Mesothelial cell of epicardium (in vitro differentiated cells): ENCODE data around the gene ANKRD24. TPM values are rescaled to one million over a fixed set of nuclear protein-coding genes. Genes with fewer than 3 reads are reported as not detected.
"Not testable (repeated sequence)": the region's sequence is repeated elsewhere in the genome, so short reads cannot be mapped to it uniquely, and the experiment has no call there.

Experiments
- DNase-seq, 2 experiments: peaks; one replicate each; pipeline ENCODE4 v3.0.0; 2021; ENCODE audit warnings: low spot score in 2 of 2; ENCODE audit not compliant: unreplicated experiment in 2 of 2
- H3K27ac Mint-ChIP-seq: 2 replicates; pipeline ENCODE4 v1.8.0; 2021; ENCODE audit warnings: mixed read lengths
- H3K27me3 Mint-ChIP-seq: 2 replicates; pipeline ENCODE4 v1.8.0; 2021; ENCODE audit warnings: low read depth, mixed read lengths
- H3K36me3 Mint-ChIP-seq: 2 replicates; pipeline ENCODE4 v1.8.0; 2021; ENCODE audit warnings: mixed read lengths
- H3K4me1 Mint-ChIP-seq: 2 replicates; pipeline ENCODE4 v1.8.0; 2021; ENCODE audit warnings: mixed read lengths
- H3K4me3 Mint-ChIP-seq: 2 replicates; pipeline ENCODE4 v1.8.0; 2021; ENCODE audit warnings: mild to moderate bottlenecking, moderate library complexity, mixed read lengths
- H3K9me3 Mint-ChIP-seq: 2 replicates; pipeline ENCODE4 v1.8.0; 2021; ENCODE audit warnings: mixed read lengths
- CTCF ChIP-seq: fragments of 200-600 bp; sonication (generic); IDR thresholded peaks from one replicate; pipeline ENCODE4 v1.5.0; 2021; ENCODE audit warnings: antibody characterized with exemption; ENCODE audit not compliant: unreplicated experiment
- total RNA-seq: library from RNA; stranded (reverse); gene quantifications from 3 replicates; pipeline ENCODE4 v1.2.1, GENCODE V29; 2021

Gene ANKRD24
- 0.75 to 0.98 TPM (median 0.86 TPM) in 3 replicates for total RNA-seq

- Mint-ChIP-seq H3K9me3 (no peaks in the 10 kb centered on the region), H3K27ac (peak within 1 kb of the TSS; percentile 96), H3K4me3 (peak within 1 kb of the TSS; percentile 99), H3K4me1 (peaks cover 12% of the 10 kb centered on the region), H3K27me3 (peaks cover 7% of the 10 kb centered on the region), H3K36me3 (peaks cover 8% of the 10 kb centered on the region)
- DNase-seq, result peak; percentile 95 to 98
- TF ChIP-seq CTCF, result no peak
Observed at GRCh38 chr19:4182084-4182810, at the start of gene ANKRD24, which contains the start of gene SIRT6. Gene ANKRD24 (plus strand): TSS chr19:4182689. CDS start chr19:4186426, 3,737 bp downstream. Gene SIRT6 (minus strand): TSS chr19:4182563. CDS start chr19:4182539, 24 bp downstream.

GRCh38 chr19:4134351-4134750, 48.1 kb upstream of the ANKRD24 start:
- H3K4me1 Mint-ChIP-seq, result peaks cover 7% of the 10 kb centered on the region
- DNase-seq, result no peak
- H3K27ac Mint-ChIP-seq, result no peak overlapping the region
- no peak for TF ChIP-seq CTCF
- H3K9me3 Mint-ChIP-seq, result no peaks in the 10 kb centered on the region
- H3K36me3 Mint-ChIP-seq, result no peaks in the 10 kb centered on the region
- no peaks in the 10 kb centered on the region for H3K27me3 Mint-ChIP-seq
- H3K4me3 Mint-ChIP-seq, result no peak overlapping the region

GRCh38 chr19:4135386-4135785, 47.1 kb upstream of the ANKRD24 start:
- H3K4me3 Mint-ChIP-seq, H3K9me3 Mint-ChIP-seq, H3K4me1 Mint-ChIP-seq, H3K27ac Mint-ChIP-seq, H3K36me3 Mint-ChIP-seq, DNase-seq, H3K27me3 Mint-ChIP-seq: not testable (repeated sequence)

GRCh38 chr19:4136680-4137088, 45.8 kb upstream of the ANKRD24 start:
- no peak overlapping the region for H3K4me3 Mint-ChIP-seq
- H3K4me1 Mint-ChIP-seq, result peaks cover 2% of the 10 kb centered on the region
- TF ChIP-seq CTCF, result no peak
- no peaks in the 10 kb centered on the region for H3K27me3 Mint-ChIP-seq
- no peaks in the 10 kb centered on the region for H3K9me3 Mint-ChIP-seq
- DNase-seq, result no peak
- no peak overlapping the region for H3K27ac Mint-ChIP-seq
- no peaks in the 10 kb centered on the region for H3K36me3 Mint-ChIP-seq

GRCh38 chr19:4138445-4138844, 44.0 kb upstream of the ANKRD24 start:
- no peak overlapping the region for H3K27ac Mint-ChIP-seq
- TF ChIP-seq CTCF, result no peak
- H3K27me3 Mint-ChIP-seq, result peaks cover 8% of the 10 kb centered on the region
- no peak for DNase-seq
- no peaks in the 10 kb centered on the region for H3K9me3 Mint-ChIP-seq
- H3K4me3 Mint-ChIP-seq, result no peak overlapping the region
- H3K4me1 Mint-ChIP-seq, result peaks cover 2% of the 10 kb centered on the region
- H3K36me3 Mint-ChIP-seq, result no peaks in the 10 kb centered on the region

- peak; percentile 47 to 79 for DNase-seq
- H3K9me3 Mint-ChIP-seq, result no peaks in the 10 kb centered on the region
- H3K36me3 Mint-ChIP-seq, result no peaks in the 10 kb centered on the region
- H3K27ac Mint-ChIP-seq, result no peak overlapping the region
- H3K4me1 Mint-ChIP-seq, result peaks cover 2% of the 10 kb centered on the region
- TF ChIP-seq CTCF, result peak; percentile 47
- H3K4me3 Mint-ChIP-seq, result no peak overlapping the region
- H3K27me3 Mint-ChIP-seq, result peaks cover 21% of the 10 kb centered on the region
Observed at GRCh38 chr19:4139614-4140236, 42.8 kb upstream of the ANKRD24 start.
